T-helper 17 cell (primary cell): ENCODE results near the gene AIF1L. TPM values are rescaled to one million over a fixed set of nuclear protein-coding genes. Genes with fewer than 3 reads are reported as not detected.

ENCODE experiments used
- ATAC-seq: fragments of 150-1000 bp; cut with Tn5 transposase; 2 replicates; pipeline ENCODE4 v1.10.0; 2021; ENCODE audit warnings: mild to moderate bottlenecking, moderate library complexity
- DNase-seq, 3 donors: peaks; one replicate each; pipeline versions ENCODE4 v3.0.0 to v3.0.0-alpha.2; 2020 to 2021
- H3K9me3 ChIP-seq: one replicate; pipeline ENCODE4 v1.7.0; 2013; ENCODE audit warnings: low read length, mild to moderate bottlenecking; ENCODE audit not compliant: control insufficient read depth, poor library complexity, severe bottlenecking
- H3K27ac Mint-ChIP-seq: one replicate; pipeline ENCODE4 v1.8.0; 2022; ENCODE audit warnings: mild to moderate bottlenecking, moderate library complexity, mixed read lengths
- H3K27me3 Mint-ChIP-seq: one replicate; pipeline ENCODE4 v1.8.0; 2022; ENCODE audit warnings: mixed read lengths
- H3K36me3 Mint-ChIP-seq: one replicate; pipeline ENCODE4 v1.8.0; 2022; ENCODE audit warnings: low read depth, mixed read lengths
- H3K4me1 Mint-ChIP-seq: one replicate; pipeline ENCODE4 v1.8.0; 2022; ENCODE audit warnings: mild to moderate bottlenecking, mixed read lengths
- H3K4me3 Mint-ChIP-seq: one replicate; pipeline ENCODE4 v1.8.0; 2022; ENCODE audit warnings: mild to moderate bottlenecking, moderate library complexity, mixed read lengths
- total RNA-seq, 4 donors: library from RNA in 2 of 4; stranded (reverse) in 2 of 4; gene quantifications; one replicate each; pipeline ENCODE4 v1.2.3 and lab custom pipeline; 2022 to 2026

Gene AIF1L
- total RNA-seq, 2 donors from 2014 or later, result 0.22 TPM; not detected in 1

- no peaks in the 10 kb centered on the region for H3K9me3 ChIP-seq
- Mint-ChIP-seq H3K27me3 (peaks cover 1% of the 10 kb centered on the region), H3K36me3 (peaks cover 4% of the 10 kb centered on the region), H3K4me1 (peaks cover 14% of the 10 kb centered on the region), H3K4me3 (peak within 1 kb of the TSS; percentile 97), H3K27ac (peak within 1 kb of the TSS; percentile 96)
- peak; percentile 98 for ATAC-seq
- peak; percentile 97 to 100 (median 98) for DNase-seq
Observed at GRCh38 chr9:131125288-131126058, 29.1 kb downstream of the AIF1L start, which contains the start of gene NUP214. Gene NUP214 (plus strand): TSS chr9:131125586. CDS start chr9:131125705, 119 bp downstream.

GRCh38 chr9:131126059-131126426 is 29.7 kb downstream of the AIF1L start:
- Mint-ChIP-seq H3K36me3 (peaks cover 4% of the 10 kb centered on the region), H3K27ac (peak overlapping the region; percentile 96), H3K4me1 (peaks cover 14% of the 10 kb centered on the region), H3K27me3 (no peaks in the 10 kb centered on the region), H3K4me3 (peak overlapping the region; percentile 97)
- DNase-seq, result no peak
- H3K9me3 ChIP-seq, result no peaks in the 10 kb centered on the region
- no peak for ATAC-seq

- Mint-ChIP-seq H3K27ac (no peak overlapping the region), H3K27me3 (no peaks in the 10 kb centered on the region), H3K4me3 (no peak overlapping the region), H3K4me1 (peaks cover 16% of the 10 kb centered on the region), H3K36me3 (peaks cover 7% of the 10 kb centered on the region)
- no peaks in the 10 kb centered on the region for H3K9me3 ChIP-seq
- DNase-seq, result no peak
- ATAC-seq, result no peak
Observed at GRCh38 chr9:131129183-131129582, 32.9 kb downstream of the AIF1L start.

- H3K9me3 ChIP-seq, result no peaks in the 10 kb centered on the region
- Mint-ChIP-seq H3K36me3 (peaks cover 12% of the 10 kb centered on the region), H3K27ac (no peak overlapping the region), H3K27me3 (no peaks in the 10 kb centered on the region), H3K4me1 (peaks cover 2% of the 10 kb centered on the region), H3K4me3 (no peak overlapping the region)
- DNase-seq, result no peak
- ATAC-seq, result no peak
Observed at GRCh38 chr9:131138676-131139075, 42.3 kb downstream of the AIF1L start.

GRCh38 chr9:131140112-131140511 is 43.8 kb downstream of the AIF1L start:
- Mint-ChIP-seq H3K4me1 (peaks cover 4% of the 10 kb centered on the region), H3K36me3 (peaks cover 17% of the 10 kb centered on the region), H3K4me3 (no peak overlapping the region), H3K27ac (no peak overlapping the region), H3K27me3 (no peaks in the 10 kb centered on the region)
- DNase-seq, result no peak
- no peak for ATAC-seq
- H3K9me3 ChIP-seq, result no peaks in the 10 kb centered on the region

- Mint-ChIP-seq H3K27me3 (no peaks in the 10 kb centered on the region), H3K36me3 (peaks cover 21% of the 10 kb centered on the region), H3K4me3 (no peak overlapping the region), H3K4me1 (peaks cover 4% of the 10 kb centered on the region), H3K27ac (no peak overlapping the region)
- ATAC-seq (no peak), DNase-seq (no peak)
- no peaks in the 10 kb centered on the region for H3K9me3 ChIP-seq
Observed at GRCh38 chr9:131140550-131140949, 44.2 kb downstream of the AIF1L start.

- Mint-ChIP-seq H3K27ac (no peak overlapping the region), H3K36me3 (peaks cover 26% of the 10 kb centered on the region), H3K4me1 (peaks cover 4% of the 10 kb centered on the region), H3K4me3 (no peak overlapping the region), H3K27me3 (no peaks in the 10 kb centered on the region)
- no peaks in the 10 kb centered on the region for H3K9me3 ChIP-seq
- no peak for DNase-seq
- no peak for ATAC-seq
Observed at GRCh38 chr9:131142160-131142559, 45.8 kb downstream of the AIF1L start.

GRCh38 chr9:131144201-131144600 is 47.9 kb downstream of the AIF1L start:
- peaks cover 2% of the 10 kb centered on the region for H3K4me1 Mint-ChIP-seq
- H3K36me3 Mint-ChIP-seq, result peaks cover 26% of the 10 kb centered on the region
- H3K4me3 Mint-ChIP-seq, result no peak overlapping the region
- peak overlapping the region; percentile 41 for H3K27ac Mint-ChIP-seq
- no peaks in the 10 kb centered on the region for H3K27me3 Mint-ChIP-seq
- H3K9me3 ChIP-seq, result no peaks in the 10 kb centered on the region
- no peak for DNase-seq
- ATAC-seq, result no peak

- H3K9me3 ChIP-seq, result no peaks in the 10 kb centered on the region
- no peak overlapping the region for H3K4me3 Mint-ChIP-seq
- H3K27ac Mint-ChIP-seq, result peak overlapping the region; percentile 70
- H3K4me1 Mint-ChIP-seq, result peaks cover 2% of the 10 kb centered on the region
- ATAC-seq (no peak), DNase-seq (no peak)
- H3K27me3 Mint-ChIP-seq, result no peaks in the 10 kb centered on the region
- peaks cover 26% of the 10 kb centered on the region for H3K36me3 Mint-ChIP-seq
Observed at GRCh38 chr9:131145245-131145644, 48.9 kb downstream of the AIF1L start.

- DNase-seq, result no peak
- ATAC-seq, result no peak
- H3K4me3 Mint-ChIP-seq, result peak overlapping the region; percentile 7
- H3K36me3 Mint-ChIP-seq, result peaks cover 22% of the 10 kb centered on the region
- H3K9me3 ChIP-seq, result no peaks in the 10 kb centered on the region
- H3K27me3 Mint-ChIP-seq, result no peaks in the 10 kb centered on the region
- peaks cover 2% of the 10 kb centered on the region for H3K4me1 Mint-ChIP-seq
- peak overlapping the region; percentile 70 for H3K27ac Mint-ChIP-seq
Observed at GRCh38 chr9:131146186-131146585, 49.9 kb downstream of the AIF1L start.

- no peaks in the 10 kb centered on the region for H3K9me3 ChIP-seq
- ATAC-seq (no peak), DNase-seq (no peak)
- no peak overlapping the region for H3K27ac Mint-ChIP-seq
- peaks cover 3% of the 10 kb centered on the region for H3K4me1 Mint-ChIP-seq
- H3K27me3 Mint-ChIP-seq, result no peaks in the 10 kb centered on the region
- H3K36me3 Mint-ChIP-seq, result peaks cover 22% of the 10 kb centered on the region
- H3K4me3 Mint-ChIP-seq, result no peak overlapping the region
Observed at GRCh38 chr9:131148276-131148675, 51.9 kb downstream of the AIF1L start.

- Mint-ChIP-seq H3K4me1 (peaks cover 4% of the 10 kb centered on the region), H3K27ac (peak overlapping the region; percentile 51), H3K4me3 (peak overlapping the region; percentile 28), H3K27me3 (no peaks in the 10 kb centered on the region), H3K36me3 (peaks cover 20% of the 10 kb centered on the region)
- ATAC-seq, result no peak
- no peak for DNase-seq
- no peaks in the 10 kb centered on the region for H3K9me3 ChIP-seq
Observed at GRCh38 chr9:131148966-131149687, 52.8 kb downstream of the AIF1L start.

GRCh38 chr9:131149688-131150053 is 53.3 kb downstream of the AIF1L start:
- DNase-seq (no peak), ATAC-seq (no peak)
- peak overlapping the region; percentile 28 for H3K4me3 Mint-ChIP-seq

More at GRCh38 chr9:131149688-131150053, 53.3 kb downstream of the AIF1L start:
- H3K9me3 ChIP-seq, result no peaks in the 10 kb centered on the region
- peaks cover 19% of the 10 kb centered on the region for H3K36me3 Mint-ChIP-seq
- no peaks in the 10 kb centered on the region for H3K27me3 Mint-ChIP-seq
- peak overlapping the region; percentile 51 for H3K27ac Mint-ChIP-seq
- H3K4me1 Mint-ChIP-seq, result peaks cover 6% of the 10 kb centered on the region
